ELF-1 (cell line): ENCODE results near the gene SMURF1.

Experiments
- DNase-seq: peaks from one replicate; pipeline ENCODE4 v3.0.0-alpha.2; 2016; ENCODE audit warnings: low read depth, low spot score

Gene SMURF1

DNA sequence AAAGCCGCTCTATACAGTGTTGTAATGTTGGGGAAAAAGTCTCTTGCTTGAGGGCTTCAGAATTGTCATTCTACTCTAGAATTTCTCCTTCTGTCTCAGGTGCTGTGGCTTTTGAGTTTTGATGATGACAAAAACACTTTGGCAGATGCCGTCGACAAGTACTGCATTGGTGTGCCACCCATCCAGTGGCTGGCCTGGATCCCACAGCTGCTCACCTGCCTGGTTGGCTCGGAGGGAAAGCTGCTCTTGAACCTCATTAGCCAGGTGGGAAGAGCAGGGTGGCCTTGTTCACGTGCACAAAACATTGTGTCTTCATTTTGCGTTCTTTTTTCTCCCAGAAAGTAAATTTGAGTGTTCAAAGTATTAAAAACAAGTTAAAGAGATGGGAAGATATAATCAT, 153.6 kb downstream of the SMURF1 start:
- no peak for DNase-seq

GRCh38 chr7:98988641-98989040, 155.3 kb downstream of the SMURF1 start:
- no peak for DNase-seq

GRCh38 chr7:98985945-98986344, 158.0 kb downstream of the SMURF1 start:
- DNase-seq: no peak

- no peak for DNase-seq
Observed at GRCh38 chr7:98985406-98985805, 158.5 kb downstream of the SMURF1 start.

GRCh38 chr7:98984126-98984525, 159.8 kb downstream of the SMURF1 start:
- DNase-seq: no peak

GRCh38 chr7:98982686-98983085, 161.2 kb downstream of the SMURF1 start:
- no peak for DNase-seq

DNA sequence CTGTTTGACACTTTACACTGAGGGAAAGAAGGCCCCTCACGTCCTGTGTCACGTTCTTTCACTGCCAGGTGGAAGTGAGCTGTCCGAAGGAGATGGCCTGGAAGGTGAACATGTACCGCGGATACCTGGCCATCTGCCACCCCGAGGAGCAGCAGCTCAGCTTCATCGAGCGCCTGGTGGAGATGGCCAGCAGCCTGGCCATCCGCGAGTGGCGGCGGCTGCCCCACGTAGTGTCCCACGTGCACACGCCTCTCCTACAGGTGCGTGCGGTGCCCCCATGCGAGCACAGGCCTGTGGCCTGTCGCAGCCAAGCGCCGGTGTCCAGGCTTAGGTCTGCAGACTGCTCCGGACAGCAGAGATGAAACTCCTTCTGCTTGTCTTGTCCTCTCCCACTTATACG, 162.2 kb downstream of the SMURF1 start:
- no peak for DNase-seq

GRCh38 chr7:98978672-98979071, 165.2 kb downstream of the SMURF1 start:
- DNase-seq: no peak
